Ishikawa (cell line): ENCODE measurements around the gene CST9L.

Experiments used
- CEBPB ChIP-seq: IDR thresholded peaks from 2 replicates; pipeline ENCODE4 v1.6.1; 2012
- CREB1 ChIP-seq: IDR thresholded peaks from 2 replicates; pipeline ENCODE4 v1.6.1; 2012; ENCODE audit warnings: low read depth
- EGR1 ChIP-seq: IDR thresholded peaks from 2 replicates; pipeline ENCODE4 v1.6.1; 2012
- EP300 ChIP-seq: IDR thresholded peaks from 2 replicates; pipeline ENCODE4 v1.6.1; 2012; ENCODE audit warnings: borderline replicate concordance
- FOXM1 ChIP-seq: IDR thresholded peaks from 2 replicates; pipeline ENCODE4 v1.6.1; 2012; ENCODE audit warnings: low read depth, borderline replicate concordance
- MAX ChIP-seq: IDR thresholded peaks from 2 replicates; pipeline ENCODE4 v1.6.1; 2012
- NFIC ChIP-seq: IDR thresholded peaks from 2 replicates; pipeline ENCODE4 v1.6.1; 2012
- RAD21 ChIP-seq: IDR thresholded peaks from 2 replicates; pipeline ENCODE4 v1.6.1; 2012; ENCODE audit warnings: low read depth
- REST ChIP-seq: IDR thresholded peaks from 2 replicates; pipeline ENCODE4 v1.6.1; 2012; ENCODE audit warnings: low read depth, mild to moderate bottlenecking
- TAF1 ChIP-seq: IDR thresholded peaks from 2 replicates; pipeline ENCODE4 v1.6.1; 2012; ENCODE audit warnings: low read depth, mild to moderate bottlenecking
- TCF12 ChIP-seq: IDR thresholded peaks from 2 replicates; pipeline ENCODE4 v1.6.1; 2012; ENCODE audit warnings: low read depth
- TEAD4 ChIP-seq: IDR thresholded peaks from 2 replicates; pipeline ENCODE4 v1.6.1; 2012
- USF1 ChIP-seq: IDR thresholded peaks from 2 replicates; pipeline ENCODE4 v1.6.1; 2012
- YY1 ChIP-seq: IDR thresholded peaks from 2 replicates; pipeline ENCODE4 v1.6.1; 2012; ENCODE audit warnings: low read depth
- ZBTB7A ChIP-seq: IDR thresholded peaks from 2 replicates; pipeline ENCODE4 v1.6.1; 2012; ENCODE audit warnings: low read depth

The CST9L gene

GRCh38 chr20:23530937-23531567 lies 37.2 kb downstream of the CST9L start:
- no peak for TF ChIP-seq MAX
- no peak for TF ChIP-seq TEAD4
- TF ChIP-seq FOXM1, result no peak

- TF ChIP-seq USF1, result no peak
- TF ChIP-seq FOXM1, result no peak
- TF ChIP-seq TEAD4, result no peak
- TF ChIP-seq EGR1, result no peak
- no peak for TF ChIP-seq CEBPB
- TF ChIP-seq YY1, result no peak
- TF ChIP-seq NFIC, result no peak
- no peak for TF ChIP-seq ZBTB7A
- no peak for TF ChIP-seq RAD21
- no peak for TF ChIP-seq TCF12
- no peak for TF ChIP-seq MAX
- TF ChIP-seq TAF1, result no peak
- TF ChIP-seq REST, result no peak
Measured at GRCh38 chr20:23528867-23529431, 39.3 kb downstream of the CST9L start.

- no peak for TF ChIP-seq YY1
- TF ChIP-seq CEBPB, result no peak
- TF ChIP-seq USF1, result no peak
- no peak for TF ChIP-seq MAX
- TF ChIP-seq EGR1, result no peak
- TF ChIP-seq ZBTB7A, result no peak
- TF ChIP-seq EP300, result no peak
- TF ChIP-seq TCF12, result no peak
- no peak for TF ChIP-seq CREB1
- TF ChIP-seq NFIC, result no peak
Measured at GRCh38 chr20:23526850-23527249, 41.4 kb downstream of the CST9L start.

- TF ChIP-seq TEAD4 (no peak), MAX (no peak), EGR1 (no peak), ZBTB7A (no peak), USF1 (no peak), REST (no peak), EP300 (no peak), TCF12 (no peak), NFIC (no peak), CEBPB (no peak), RAD21 (no peak), CREB1 (no peak)
Measured at GRCh38 chr20:23524146-23524545, 44.1 kb downstream of the CST9L start.

- TF ChIP-seq YY1, result no peak
- TF ChIP-seq ZBTB7A, result no peak
- TF ChIP-seq RAD21, result no peak
- no peak for TF ChIP-seq EGR1
- no peak for TF ChIP-seq MAX
- TF ChIP-seq USF1, result no peak
- TF ChIP-seq EP300, result no peak
- TF ChIP-seq TAF1, result no peak
- TF ChIP-seq CREB1, result no peak
- TF ChIP-seq TCF12, result no peak
- TF ChIP-seq TEAD4, result no peak
- TF ChIP-seq NFIC, result no peak
- no peak for TF ChIP-seq FOXM1
- no peak for TF ChIP-seq REST
- TF ChIP-seq CEBPB, result no peak
Measured at GRCh38 chr20:23520185-23520584, 48.1 kb downstream of the CST9L start.
